Neural cell (in vitro differentiated cells): ENCODE measurements around the gene THAP2. TPM values are rescaled to one million over a fixed set of nuclear protein-coding genes. Genes with fewer than 3 reads are reported as not detected.

Experiments used
- H2AFZ ChIP-seq: fragments of 200-600, 300-800 bp; sonication (generic), shearing (Covaris generic); 2 replicates; pipeline ENCODE4 v1.6.0; 2014; ENCODE audit warnings: low read depth, mild to moderate bottlenecking, antibody characterized with exemption, low read length, moderate library complexity
- H3F3A ChIP-seq: fragments of 200-600 bp; shearing (Covaris generic); 2 replicates; pipeline ENCODE4 v1.6.1; 2016; ENCODE audit warnings: mild to moderate bottlenecking, moderate library complexity, mixed read lengths, antibody characterized with exemption, low read length; ENCODE audit not compliant: insufficient read depth, poor library complexity, severe bottlenecking
- H3K27ac ChIP-seq: fragments of 200-600, 300-800 bp; sonication (generic), shearing (Covaris generic); 2 replicates; pipeline ENCODE4 v1.5.1; 2014; ENCODE audit warnings: mild to moderate bottlenecking, low read length, moderate library complexity
- H3K27me3 ChIP-seq: fragments of 300-800, 200-600 bp; sonication (generic), shearing (Covaris generic); 2 replicates; pipeline ENCODE4 v1.6.0; 2014; ENCODE audit warnings: mild to moderate bottlenecking, low read depth, low read length, moderate library complexity; ENCODE audit not compliant: insufficient read depth
- H3K36me3 ChIP-seq: fragments of 300-800, 200-600 bp; sonication (generic), shearing (Covaris generic); 2 replicates; pipeline ENCODE4 v1.5.1; 2014; ENCODE audit warnings: mild to moderate bottlenecking, antibody characterized with exemption, low read length, moderate library complexity; ENCODE audit not compliant: insufficient read depth
- H3K4me2 ChIP-seq: fragments of 300-800, 200-600 bp; sonication (generic), shearing (Covaris generic); 2 replicates; pipeline ENCODE4 v1.6.0; 2014; ENCODE audit warnings: mild to moderate bottlenecking, low read length
- H3K4me3 ChIP-seq: fragments of 300-800, 200-600 bp; sonication (generic), shearing (Covaris generic); 2 replicates; pipeline ENCODE4 v1.5.1; 2014; ENCODE audit warnings: mild to moderate bottlenecking, low read length, moderate library complexity
- H3K79me2 ChIP-seq: fragments of 200-600 bp; shearing (Covaris generic); replicated peaks from 2 replicates; pipeline ENCODE4 v1.6.0; 2014; ENCODE audit warnings: mild to moderate bottlenecking, low read length, moderate library complexity; ENCODE audit not compliant: insufficient read depth
- H3K9ac ChIP-seq: fragments of 300-800, 200-600 bp; sonication (generic), shearing (Covaris generic); 2 replicates; pipeline ENCODE4 v1.6.1; 2016; ENCODE audit warnings: mild to moderate bottlenecking, low read length, mixed read lengths
- H3K9me2 ChIP-seq: fragments of 200-600 bp; shearing (Covaris generic); 2 replicates; pipeline ENCODE4 v1.6.1; 2016; ENCODE audit warnings: mild to moderate bottlenecking, low read length, mixed read lengths; ENCODE audit not compliant: insufficient read depth
- H3K9me3 ChIP-seq: fragments of 200-600, 300-800 bp; sonication (generic), shearing (Covaris generic); 2 replicates; pipeline ENCODE4 v1.6.1; 2016; ENCODE audit warnings: mild to moderate bottlenecking, mixed run types, low read length, moderate library complexity, mixed read lengths
- H4K20me1 ChIP-seq: fragments of 200-600 bp; shearing (Covaris generic); 2 replicates; pipeline ENCODE4 v1.6.1; 2016; ENCODE audit warnings: mild to moderate bottlenecking, mixed run types; ENCODE audit not compliant: insufficient read depth
- CTCF ChIP-seq: fragments of 450-650 bp; IDR thresholded peaks from 2 replicates; pipeline ENCODE4 v1.5.1; 2014; ENCODE audit warnings: antibody characterized with exemption, mild to moderate bottlenecking, moderate library complexity; ENCODE audit not compliant: poor library complexity, severe bottlenecking
- EP300 ChIP-seq: fragments of 450-650 bp; conservative IDR thresholded peaks from 2 replicates; pipeline ENCODE4 v1.6.1; 2014; ENCODE audit warnings: antibody characterized with exemption, mild to moderate bottlenecking, moderate library complexity; ENCODE audit not compliant: poor library complexity, severe bottlenecking
- EZH2 ChIP-seq: fragments of 200-600, 300-800 bp; shearing (Covaris generic), sonication (generic); IDR thresholded peaks from 2 replicates; pipeline ENCODE4 v1.6.1; 2014; ENCODE audit warnings: antibody characterized with exemption, low read length, borderline replicate concordance, mild to moderate bottlenecking; ENCODE audit not compliant: insufficient read depth, poor library complexity, severe bottlenecking
- MXI1 ChIP-seq: fragments of 450-650 bp; conservative IDR thresholded peaks from 2 replicates; pipeline ENCODE4 v1.6.1; 2014; ENCODE audit warnings: antibody characterized with exemption, mild to moderate bottlenecking; ENCODE audit not compliant: poor library complexity, severe bottlenecking
- RAD21 ChIP-seq: fragments of 450-650 bp; conservative IDR thresholded peaks from 2 replicates; pipeline ENCODE4 v1.6.1; 2014; ENCODE audit warnings: antibody characterized with exemption, mild to moderate bottlenecking, moderate library complexity
- REST ChIP-seq: IDR thresholded peaks from 2 replicates; pipeline ENCODE4 v1.6.1; 2012; ENCODE audit warnings: borderline replicate concordance
- SMC3 ChIP-seq: fragments of 450-650 bp; conservative IDR thresholded peaks from 2 replicates; pipeline ENCODE4 v1.6.1; 2014; ENCODE audit warnings: antibody characterized with exemption, mild to moderate bottlenecking, moderate library complexity; ENCODE audit not compliant: poor library complexity
- TAF1 ChIP-seq: IDR thresholded peaks from 2 replicates; pipeline ENCODE4 v1.6.1; 2012; ENCODE audit warnings: low read depth
- polyA plus RNA-seq: library from polyadenylated mRNA; depleted of rRNA; stranded (reverse); fragments of >200 nt; gene quantifications from 2 replicates; pipeline ENCODE4 v1.2.3, GENCODE V29; 2014

Gene THAP2
- polyA plus RNA-seq, 1 donor from 2014 or later = 15.5 TPM

GRCh38 chr12:71652656-71653055, 11.4 kb upstream of the THAP2 start (continued):
- TF ChIP-seq TAF1 = no peak
- TF ChIP-seq EZH2 = no peak

- H4K20me1 ChIP-seq = no peaks in the 10 kb centered on the region
- H2AFZ ChIP-seq = no peak overlapping the region
- peaks cover 50% of the 10 kb centered on the region for H3K79me2 ChIP-seq
- H3K36me3 ChIP-seq = peaks cover 14% of the 10 kb centered on the region
- H3K4me3 ChIP-seq = no peak overlapping the region
- H3K27me3 ChIP-seq = no peaks in the 10 kb centered on the region
- no peaks in the 10 kb centered on the region for H3K9me3 ChIP-seq
- no peak overlapping the region for H3K9ac ChIP-seq
- no peak for TF ChIP-seq SMC3
- TF ChIP-seq MXI1 = no peak
- TF ChIP-seq CTCF = no peak
- TF ChIP-seq EZH2 = no peak
- TF ChIP-seq REST = no peak
- TF ChIP-seq TAF1 = no peak
- no peak for TF ChIP-seq RAD21
- TF ChIP-seq EP300 = no peak
- H3F3A ChIP-seq = no peaks in the 10 kb centered on the region
- H3K9me2 ChIP-seq = no peaks in the 10 kb centered on the region
- no peak overlapping the region for H3K4me2 ChIP-seq
- no peak overlapping the region for H3K27ac ChIP-seq
Measured at GRCh38 chr12:71653137-71653536, 11.0 kb upstream of the THAP2 start.

GRCh38 chr12:71654200-71654599, 9.9 kb upstream of the THAP2 start:
- Histone ChIP-seq H4K20me1 (no peaks in the 10 kb centered on the region), H3K79me2 (peaks cover 53% of the 10 kb centered on the region), H3K4me2 (no peak overlapping the region), H3K4me3 (no peak overlapping the region), H3K27ac (no peak overlapping the region), H2AFZ (no peak overlapping the region), H3K9ac (no peak overlapping the region), H3K9me2 (no peaks in the 10 kb centered on the region), H3K27me3 (no peaks in the 10 kb centered on the region), H3K9me3 (no peaks in the 10 kb centered on the region), H3K36me3 (peaks cover 14% of the 10 kb centered on the region), H3F3A (no peaks in the 10 kb centered on the region)
- TF ChIP-seq EZH2 (no peak), EP300 (no peak), REST (no peak), RAD21 (no peak), CTCF (no peak)
